Ishikawa (cell line): ENCODE results near the gene NOG.

ENCODE experiments used
- CREB1 ChIP-seq: IDR thresholded peaks from 2 replicates; pipeline ENCODE4 v1.6.1; 2012; ENCODE audit warnings: low read depth
- USF1 ChIP-seq: IDR thresholded peaks from 2 replicates; pipeline ENCODE4 v1.6.1; 2012

- TF ChIP-seq CREB1 (no peak), USF1 (no peak)
These were observed 40.2 kb downstream of the NOG start for GRCh38 chr17:56633681-56634080.
